Measurements from ENCODE around the gene SIRT7. TPM values are rescaled to one million over a fixed set of nuclear protein-coding genes. Genes with fewer than 3 reads are reported as not detected.

Gene SIRT7
- polyA plus RNA-seq, 1 of the 3 experiments (the other 2 are of a cell fraction) = 32.6 TPM

DNA sequence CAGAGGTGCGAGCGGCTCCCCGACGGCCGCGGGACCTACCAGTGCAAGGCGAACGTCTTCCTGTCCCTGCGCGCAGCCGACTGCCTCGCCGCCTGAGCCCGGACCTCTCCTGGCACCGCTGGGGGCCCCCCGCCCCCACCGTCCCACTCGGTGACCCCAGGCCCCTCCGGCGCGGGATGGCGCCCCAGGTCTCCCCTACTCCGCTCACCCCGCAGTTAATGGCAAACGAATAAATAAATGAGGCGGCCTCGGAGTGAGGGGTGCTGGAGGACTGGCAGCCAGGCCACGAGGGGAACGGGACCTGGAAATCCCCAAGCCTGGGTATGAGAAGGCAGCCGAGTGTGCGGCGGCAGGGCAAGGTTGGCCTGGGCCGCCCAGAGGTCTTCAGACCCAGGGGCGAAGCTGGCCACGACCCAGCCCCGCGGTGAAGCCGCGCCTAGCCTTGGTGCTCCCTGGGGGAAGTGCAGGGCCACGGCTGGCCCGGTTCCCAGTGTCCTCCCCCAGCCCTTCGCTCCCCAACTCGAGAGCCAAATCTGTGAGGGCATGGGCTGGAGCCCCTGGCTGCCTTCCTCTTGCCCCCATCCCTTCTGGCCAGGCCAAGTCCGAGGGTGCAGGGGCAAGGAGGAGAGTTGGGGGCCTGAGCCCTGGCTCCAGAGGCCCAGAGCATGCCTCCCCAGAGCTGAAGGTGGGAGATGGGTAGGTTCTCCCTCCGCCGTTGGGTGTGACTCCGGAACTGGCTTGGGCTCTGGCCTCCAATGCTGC is 15.1 kb downstream of the SIRT7 start:
- Histone ChIP-seq H3K79me2 (ENCODE audit: insufficient read depth) (no peaks in the 10 kb centered on the region), H3K9ac (no peak overlapping the region), H3K27ac (ENCODE audit: low read depth in 2 of 2, low read length in 1 of 2) (no peak overlapping the region), H3K9me3 (no peaks in the 10 kb centered on the region), H3K27me3 (ENCODE audit: insufficient read depth) (no peaks in the 10 kb centered on the region), H3K36me3 (replicated peaks in 1 of 2; ENCODE audit: control insufficient read depth in 1 of 2, insufficient read depth in 2 of 2, low read length in 1 of 2) (peaks cover 9 to 62% of the 10 kb centered on the region in 2 experiments), H3K4me3 (ENCODE audit: low read depth in 2 of 2, low read length in 1 of 2) (no peak overlapping the region), H4K20me1 (ENCODE audit: insufficient read depth) (peaks cover 8% of the 10 kb centered on the region; the same call in 1 of the 2 replicates), H2AFZ (ENCODE audit: low read depth) (no peak overlapping the region), H3F3A (replicated peaks; ENCODE audit: insufficient read depth) (peaks cover 23% of the 10 kb centered on the region), H3K4me2 (0 out of 2 replicates have a peak overlapping the region, but pooled peaks have one; percentile 57), H3K9me2 (no peaks in the 10 kb centered on the region), H3K4me1 (ENCODE audit: control insufficient read depth in 1 of 2, insufficient read depth in 2 of 2, low read depth in 1 of 2, low read length in 1 of 2) (peaks cover 3 to 10% of the 10 kb centered on the region in 2 experiments; a peak in 1 of 4 replicates)
- POLR2A ChIA-PET = interaction anchor here (1.2 kb wide), 1 partner anchor 23 kb away, joined by 4 read pairs; no protein-coding TSS in a partner anchor
- TF ChIP-seq, protein P1, sequence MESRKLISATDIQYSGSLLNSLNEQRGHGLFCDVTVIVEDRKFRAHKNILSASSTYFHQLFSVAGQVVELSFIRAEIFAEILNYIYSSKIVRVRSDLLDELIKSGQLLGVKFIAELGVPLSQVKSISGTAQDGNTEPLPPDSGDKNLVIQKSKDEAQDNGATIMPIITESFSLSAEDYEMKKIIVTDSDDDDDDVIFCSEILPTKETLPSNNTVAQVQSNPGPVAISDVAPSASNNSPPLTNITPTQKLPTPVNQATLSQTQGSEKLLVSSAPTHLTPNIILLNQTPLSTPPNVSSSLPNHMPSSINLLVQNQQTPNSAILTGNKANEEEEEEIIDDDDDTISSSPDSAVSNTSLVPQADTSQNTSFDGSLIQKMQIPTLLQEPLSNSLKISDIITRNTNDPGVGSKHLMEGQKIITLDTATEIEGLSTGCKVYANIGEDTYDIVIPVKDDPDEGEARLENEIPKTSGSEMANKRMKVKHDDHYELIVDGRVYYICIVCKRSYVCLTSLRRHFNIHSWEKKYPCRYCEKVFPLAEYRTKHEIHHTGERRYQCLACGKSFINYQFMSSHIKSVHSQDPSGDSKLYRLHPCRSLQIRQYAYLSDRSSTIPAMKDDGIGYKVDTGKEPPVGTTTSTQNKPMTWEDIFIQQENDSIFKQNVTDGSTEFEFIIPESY (IDR thresholded peaks at IDR 0.05; ENCODE audit: borderline replicate concordance, low read depth) = no peak
- TF ChIP-seq FOXJ3 (CRISPR knock-in tag; IDR thresholded peaks at IDR 0.05) = no peak
- CTCF ChIA-PET = interaction anchor here (0.6 to 2.3 kb wide), 4 partner anchors 10 to 57 kb away, joined by 3 to 9 read pairs (median 6); partner anchors contain the start of gene SIRT7
- 86% methylated on average over 36 of the region's 47 CpGs for WGBS (ENCODE audit: low lambda C conversion rate)
- peak; percentile 51 for DNase-seq

DNA sequence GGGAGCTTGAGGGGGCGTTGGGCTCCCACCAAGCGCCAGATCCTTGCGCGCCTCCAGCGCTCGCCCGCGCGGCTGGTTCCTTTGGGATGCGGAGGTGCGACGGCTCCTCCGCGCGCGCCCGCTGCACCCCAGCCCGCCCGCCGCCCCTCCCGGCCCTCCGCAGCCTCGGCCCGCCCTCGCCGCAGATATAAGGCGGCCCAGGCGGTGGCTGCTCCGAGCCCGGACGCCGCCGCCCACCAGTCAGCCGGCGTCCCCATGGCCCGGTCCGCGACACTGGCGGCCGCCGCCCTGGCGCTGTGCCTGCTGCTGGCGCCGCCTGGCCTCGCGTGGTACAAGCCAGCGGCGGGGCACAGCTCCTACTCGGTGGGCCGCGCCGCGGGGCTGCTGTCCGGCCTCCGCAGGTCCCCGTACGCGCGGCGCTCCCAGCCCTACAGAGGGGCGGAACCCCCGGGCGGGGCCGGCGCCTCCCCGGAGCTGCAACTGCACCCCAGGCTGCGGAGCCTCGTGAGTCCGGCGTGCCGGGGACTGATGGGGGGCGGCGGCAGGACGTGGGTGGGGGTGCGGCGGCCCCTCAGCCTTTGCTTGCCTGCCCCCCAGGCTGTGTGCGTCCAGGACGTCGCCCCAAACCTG is 15.8 kb downstream of the SIRT7 start, which contains the start of gene NPB:
NPB (plus strand) TSS at position 216 of the 630 bp plus-strand sequence; CDS start at position 256, 40 bp downstream.
- Histone ChIP-seq H3F3A (replicated peaks; ENCODE audit: insufficient read depth) (peaks cover 30% of the 10 kb centered on the region), H3K4me1 (ENCODE audit: control insufficient read depth in 1 of 2, insufficient read depth in 2 of 2, low read depth in 1 of 2, low read length in 1 of 2) (peaks cover 3 to 10% of the 10 kb centered on the region in 2 experiments; a peak in 1 of 4 replicates), H3K4me2 (0 out of 2 replicates have a peak within 1 kb of the TSS, but pooled peaks have one; percentile 57), H2AFZ (ENCODE audit: low read depth) (no peak within 1 kb of the TSS), H3K4me3 (ENCODE audit: low read depth in 2 of 2, low read length in 1 of 2) (peak within 1 kb of the TSS in 1 of 2 experiments; percentile 33; a peak in 2 of 4 replicates), H3K36me3 (replicated peaks in 1 of 2; ENCODE audit: control insufficient read depth in 1 of 2, insufficient read depth in 2 of 2, low read length in 1 of 2) (peaks cover 10 to 57% of the 10 kb centered on the region in 2 experiments), H3K27me3 (ENCODE audit: insufficient read depth) (no peaks in the 10 kb centered on the region), H3K9ac (no peak within 1 kb of the TSS), H3K79me2 (ENCODE audit: insufficient read depth) (0 out of 2 replicates have a peak, but pooled peaks cover under 1% of the 10 kb centered on the region), H3K9me3 (no peaks in the 10 kb centered on the region), H3K27ac (ENCODE audit: low read depth in 2 of 2, low read length in 1 of 2) (no peak within 1 kb of the TSS), H4K20me1 (ENCODE audit: insufficient read depth) (peaks cover 8% of the 10 kb centered on the region; the same call in 1 of the 2 replicates), H3K9me2 (no peaks in the 10 kb centered on the region)
- CTCF ChIA-PET = interaction anchor here (0.9 to 2.3 kb wide), 8 partner anchors 9 to 119 kb away, joined by 3 to 9 read pairs (median 4); partner anchors contain the start of genes PCYT2 and SIRT7
- DNase-seq = peak; percentile 92
- POLR2A ChIA-PET = interaction anchor here (0.8 to 1.2 kb wide), 4 partner anchors 8 to 69 kb away, joined by 3 to 6 read pairs (median 4); partner anchors contain the start of genes ANAPC11, MCRIP1 and PCYT2
- WGBS (ENCODE audit: low lambda C conversion rate) = 29% methylated on average over 27 of the region's 79 CpGs
- TF ChIP-seq MXI1 (IDR thresholded peaks at IDR 0.05; ENCODE audit: low read depth, low read length) (peak; percentile 48; the same call in 1 of the 2 replicates), YY1 (IDR thresholded peaks at IDR 0.05; ENCODE audit: low read depth) (no peak)
- TF ChIP-seq, protein P2, sequence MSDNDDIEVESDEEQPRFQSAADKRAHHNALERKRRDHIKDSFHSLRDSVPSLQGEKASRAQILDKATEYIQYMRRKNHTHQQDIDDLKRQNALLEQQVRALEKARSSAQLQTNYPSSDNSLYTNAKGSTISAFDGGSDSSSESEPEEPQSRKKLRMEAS (IDR thresholded peaks at IDR 0.05; ENCODE audit: low read depth) = no peak
